ENCODE measurements around the gene P2RX3. TPM values are rescaled to one million over a fixed set of nuclear protein-coding genes. Genes with fewer than 3 reads are reported as not detected.
"Not testable (repeated sequence)": the region's sequence is repeated elsewhere in the genome, so short reads cannot be mapped to it uniquely, and the experiment has no call there.

The P2RX3 gene
- total RNA-seq, 1 donor from 2014 or later = not detected

DNA sequence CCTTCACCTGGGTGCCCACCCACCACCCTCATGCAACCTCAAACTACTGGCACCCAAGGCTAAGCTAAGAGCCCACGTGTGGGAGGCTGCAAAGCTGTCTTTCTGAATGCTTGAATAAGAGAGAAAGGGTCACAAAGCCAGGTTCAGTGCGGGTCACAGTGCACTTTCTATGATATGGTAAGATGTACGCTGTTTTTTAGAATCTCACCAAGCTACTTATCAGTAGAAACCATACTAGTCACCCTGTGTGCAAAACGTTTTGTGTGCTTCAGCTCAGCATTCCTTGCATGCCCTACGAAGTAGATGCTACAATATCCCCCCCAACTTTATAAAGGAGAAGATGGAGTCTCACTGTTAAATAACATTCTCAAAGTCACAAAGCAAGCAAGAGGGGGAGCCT is 14.9 kb downstream of the P2RX3 start:
- DNase-seq (ENCODE audit: low spot score) = no peak
- Mint-ChIP-seq H3K9me3 (no peaks in the 10 kb centered on the region), H3K4me3 (ENCODE audit: low read depth) (no peak overlapping the region), H3K27ac (no peak overlapping the region), H3K36me3 (ENCODE audit: low read depth) (peaks cover 4% of the 10 kb centered on the region), H3K27me3 (ENCODE audit: low read depth) (peaks cover 21% of the 10 kb centered on the region), H3K4me1 (ENCODE audit: low read depth) (no peaks in the 10 kb centered on the region)
- intact Hi-C loops (cut with micrococcal nuclease) = no loop called here

DNA sequence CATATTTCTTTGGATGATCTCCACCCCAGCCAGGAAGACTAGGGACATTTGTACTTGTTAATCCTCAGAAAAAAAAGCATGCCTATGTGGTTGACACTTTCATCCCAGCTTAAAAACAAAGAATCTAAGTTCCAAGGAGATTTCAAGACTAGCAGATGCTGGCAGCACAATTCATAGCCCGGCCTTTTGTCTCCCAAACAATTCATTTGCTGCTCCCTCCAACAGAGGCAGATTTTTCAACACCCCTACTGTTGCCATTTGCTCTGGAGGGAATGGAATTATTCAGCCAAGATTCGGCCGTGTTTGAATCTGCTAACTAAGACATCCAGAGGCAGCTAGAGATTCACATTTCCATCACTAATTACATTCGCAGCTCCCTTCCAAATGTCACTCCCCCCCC is 15.3 kb downstream of the P2RX3 start:
- Mint-ChIP-seq H3K36me3 (ENCODE audit: low read depth) (peaks cover 4% of the 10 kb centered on the region), H3K4me1 (ENCODE audit: low read depth) (no peaks in the 10 kb centered on the region), H3K9me3 (no peaks in the 10 kb centered on the region), H3K27me3 (ENCODE audit: low read depth) (peaks cover 21% of the 10 kb centered on the region), H3K27ac (no peak overlapping the region), H3K4me3 (ENCODE audit: low read depth) (no peak overlapping the region)
- no peak for DNase-seq (ENCODE audit: low spot score)
- intact Hi-C loops (cut with micrococcal nuclease) = no loop called here

GRCh38 chr11:57353852-57354251 is 15.7 kb downstream of the P2RX3 start:
- no peak for DNase-seq (ENCODE audit: low spot score)
- H3K36me3 Mint-ChIP-seq (ENCODE audit: low read depth) = peaks cover 4% of the 10 kb centered on the region
- no peaks in the 10 kb centered on the region for H3K4me1 Mint-ChIP-seq (ENCODE audit: low read depth)
- H3K9me3 Mint-ChIP-seq = no peaks in the 10 kb centered on the region
- H3K4me3 Mint-ChIP-seq (ENCODE audit: low read depth) = no peak overlapping the region
- intact Hi-C loops (cut with micrococcal nuclease) = no loop called here
- H3K27me3 Mint-ChIP-seq (ENCODE audit: low read depth) = peaks cover 21% of the 10 kb centered on the region
- no peak overlapping the region for H3K27ac Mint-ChIP-seq

DNA sequence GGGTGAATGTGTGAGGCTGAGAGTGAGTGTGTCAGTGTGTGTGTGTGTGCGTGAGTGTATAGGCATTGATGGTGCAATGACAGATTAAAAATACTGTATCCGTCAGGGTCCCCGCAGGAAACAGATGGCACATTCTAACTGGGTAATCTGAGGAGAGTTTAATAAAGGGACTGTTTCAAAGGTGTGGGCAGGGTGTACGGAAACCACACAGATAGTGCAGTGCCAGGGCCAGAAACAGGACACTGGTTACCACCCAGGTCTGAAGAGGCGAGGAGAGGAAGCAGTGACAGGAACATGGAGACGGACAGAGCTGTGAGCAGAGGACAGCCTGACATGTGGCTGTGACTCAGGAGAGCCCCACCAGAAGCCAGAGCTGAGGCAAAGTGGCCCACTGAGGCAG is 16.5 kb downstream of the P2RX3 start:
- DNase-seq (ENCODE audit: low spot score) = no peak
- no peak overlapping the region for H3K27ac Mint-ChIP-seq
- intact Hi-C loops (cut with micrococcal nuclease) = no loop called here
- H3K36me3 Mint-ChIP-seq (ENCODE audit: low read depth) = peaks cover 4% of the 10 kb centered on the region
- H3K4me3 Mint-ChIP-seq (ENCODE audit: low read depth) = no peak overlapping the region
- no peaks in the 10 kb centered on the region for H3K4me1 Mint-ChIP-seq (ENCODE audit: low read depth)
- no peaks in the 10 kb centered on the region for H3K9me3 Mint-ChIP-seq
- peaks cover 21% of the 10 kb centered on the region for H3K27me3 Mint-ChIP-seq (ENCODE audit: low read depth)

GRCh38 chr11:57356268-57356667 is 18.1 kb downstream of the P2RX3 start:
- H3K9me3 Mint-ChIP-seq = no peaks in the 10 kb centered on the region
- peaks cover 4% of the 10 kb centered on the region for H3K36me3 Mint-ChIP-seq (ENCODE audit: low read depth)
- H3K4me1 Mint-ChIP-seq (ENCODE audit: low read depth) = no peaks in the 10 kb centered on the region
- no peak for DNase-seq (ENCODE audit: low spot score)
- peaks cover 21% of the 10 kb centered on the region for H3K27me3 Mint-ChIP-seq (ENCODE audit: low read depth)
- no peak overlapping the region for H3K4me3 Mint-ChIP-seq (ENCODE audit: low read depth)
- H3K27ac Mint-ChIP-seq = no peak overlapping the region
- intact Hi-C loops (cut with micrococcal nuclease) = no loop called here

- H3K27ac Mint-ChIP-seq = no peak overlapping the region
- H3K4me3 Mint-ChIP-seq (ENCODE audit: low read depth) = no peak overlapping the region
- no peak for DNase-seq (ENCODE audit: low spot score)
- intact Hi-C loops (cut with micrococcal nuclease) = no loop called here
- no peaks in the 10 kb centered on the region for H3K9me3 Mint-ChIP-seq
- no peaks in the 10 kb centered on the region for H3K4me1 Mint-ChIP-seq (ENCODE audit: low read depth)
- H3K36me3 Mint-ChIP-seq (ENCODE audit: low read depth) = no peaks in the 10 kb centered on the region
- peaks cover 21% of the 10 kb centered on the region for H3K27me3 Mint-ChIP-seq (ENCODE audit: low read depth)
Observed at GRCh38 chr11:57357310-57357709, 19.2 kb downstream of the P2RX3 start.

DNA sequence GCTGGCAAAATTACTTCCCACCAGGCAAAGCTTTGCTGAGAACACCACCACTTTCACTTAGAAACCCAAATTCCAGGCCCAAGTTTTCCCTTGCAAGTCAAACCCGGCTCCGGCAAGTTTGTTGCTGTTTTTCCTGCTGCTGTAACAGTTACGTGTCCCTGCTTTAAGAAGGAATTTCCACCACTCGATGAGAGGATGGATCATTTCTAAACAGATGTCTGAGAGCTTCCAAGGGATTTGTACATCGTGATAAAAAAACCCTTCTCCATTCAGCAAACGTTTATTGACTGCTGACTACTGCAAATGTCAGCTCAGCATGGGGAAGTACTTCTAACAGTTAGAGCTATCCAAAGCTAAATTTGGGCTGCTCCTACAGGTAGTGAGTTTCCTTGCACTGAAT is 19.7 kb downstream of the P2RX3 start:
- intact Hi-C loops (cut with micrococcal nuclease) = no loop called here
- Mint-ChIP-seq H3K27me3 (ENCODE audit: low read depth) (peaks cover 21% of the 10 kb centered on the region), H3K27ac (no peak overlapping the region), H3K4me3 (ENCODE audit: low read depth) (no peak overlapping the region), H3K4me1 (ENCODE audit: low read depth) (no peaks in the 10 kb centered on the region), H3K9me3 (no peaks in the 10 kb centered on the region), H3K36me3 (ENCODE audit: low read depth) (no peaks in the 10 kb centered on the region)
- DNase-seq (ENCODE audit: low spot score) = no peak

GRCh38 chr11:57358543-57358961 is 20.4 kb downstream of the P2RX3 start:
- no peaks in the 10 kb centered on the region for H3K36me3 Mint-ChIP-seq (ENCODE audit: low read depth)
- H3K9me3 Mint-ChIP-seq = no peaks in the 10 kb centered on the region
- no peaks in the 10 kb centered on the region for H3K4me1 Mint-ChIP-seq (ENCODE audit: low read depth)
- no peak overlapping the region for H3K27ac Mint-ChIP-seq
- H3K27me3 Mint-ChIP-seq (ENCODE audit: low read depth) = peaks cover 21% of the 10 kb centered on the region
- no peak overlapping the region for H3K4me3 Mint-ChIP-seq (ENCODE audit: low read depth)
- DNase-seq (ENCODE audit: low spot score) = no peak
- intact Hi-C loops (cut with micrococcal nuclease) = no loop called here

- intact Hi-C loops (cut with micrococcal nuclease) = no loop called here
- H3K4me1 Mint-ChIP-seq (ENCODE audit: low read depth) = no peaks in the 10 kb centered on the region
- no peaks in the 10 kb centered on the region for H3K36me3 Mint-ChIP-seq (ENCODE audit: low read depth)
- H3K27ac Mint-ChIP-seq = no peak overlapping the region
- no peak overlapping the region for H3K4me3 Mint-ChIP-seq (ENCODE audit: low read depth)
- no peak for DNase-seq (ENCODE audit: low spot score)
- peaks cover 21% of the 10 kb centered on the region for H3K27me3 Mint-ChIP-seq (ENCODE audit: low read depth)
- no peaks in the 10 kb centered on the region for H3K9me3 Mint-ChIP-seq
Observed at GRCh38 chr11:57358991-57359390, 20.8 kb downstream of the P2RX3 start.

- Mint-ChIP-seq H3K4me1 (ENCODE audit: low read depth) (no peaks in the 10 kb centered on the region), H3K27me3 (ENCODE audit: low read depth) (peaks cover 17% of the 10 kb centered on the region), H3K9me3 (no peaks in the 10 kb centered on the region), H3K36me3 (ENCODE audit: low read depth) (no peaks in the 10 kb centered on the region), H3K27ac (no peak overlapping the region), H3K4me3 (ENCODE audit: low read depth) (no peak overlapping the region)
- no peak for DNase-seq (ENCODE audit: low spot score)
- intact Hi-C loops (cut with micrococcal nuclease) = no loop called here
Observed at GRCh38 chr11:57359396-57359795, 21.2 kb downstream of the P2RX3 start.

GRCh38 chr11:57359896-57360690 is 21.9 kb downstream of the P2RX3 start:
- H3K4me3 Mint-ChIP-seq (ENCODE audit: low read depth) = no peak overlapping the region
- no peaks in the 10 kb centered on the region for H3K36me3 Mint-ChIP-seq (ENCODE audit: low read depth)
- no peaks in the 10 kb centered on the region for H3K4me1 Mint-ChIP-seq (ENCODE audit: low read depth)
- no peak for DNase-seq (ENCODE audit: low spot score)
- no peak overlapping the region for H3K27ac Mint-ChIP-seq
- intact Hi-C loops (cut with micrococcal nuclease) = no loop called here
- H3K9me3 Mint-ChIP-seq = no peaks in the 10 kb centered on the region
- peaks cover 10% of the 10 kb centered on the region for H3K27me3 Mint-ChIP-seq (ENCODE audit: low read depth)

DNA sequence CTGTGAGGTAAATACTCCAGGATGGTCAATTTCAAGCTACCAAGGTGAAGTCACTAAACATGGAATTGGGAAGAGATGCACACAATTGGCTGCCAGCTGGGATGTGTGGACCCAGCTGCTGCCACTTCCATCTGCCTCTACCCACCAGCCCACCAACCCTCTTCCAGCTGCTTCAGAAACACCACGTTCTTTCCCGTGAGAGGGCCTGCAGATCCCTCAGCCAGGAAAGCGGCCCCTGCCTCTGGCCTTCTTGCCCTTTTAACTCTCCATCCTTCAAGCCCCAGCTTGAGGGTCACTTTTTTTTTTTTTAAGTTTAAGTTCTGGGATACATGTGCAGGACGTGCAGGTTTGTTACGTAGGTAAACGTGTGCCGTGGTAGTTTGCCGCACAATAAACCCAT is 22.8 kb downstream of the P2RX3 start:
- Mint-ChIP-seq H3K4me1 (ENCODE audit: low read depth) (no peaks in the 10 kb centered on the region), H3K9me3 (no peaks in the 10 kb centered on the region), H3K27ac (no peak overlapping the region), H3K27me3 (ENCODE audit: low read depth) (peaks cover 9% of the 10 kb centered on the region), H3K4me3 (ENCODE audit: low read depth) (no peak overlapping the region), H3K36me3 (ENCODE audit: low read depth) (no peaks in the 10 kb centered on the region)
- intact Hi-C loops (cut with micrococcal nuclease) = no loop called here
- no peak for DNase-seq (ENCODE audit: low spot score)

GRCh38 chr11:57361420-57361819 is 23.3 kb downstream of the P2RX3 start:
- DNase-seq (ENCODE audit: low spot score); H3K9me3 Mint-ChIP-seq; H3K36me3 Mint-ChIP-seq (ENCODE audit: low read depth); intact Hi-C loops (cut with micrococcal nuclease); H3K27me3 Mint-ChIP-seq (ENCODE audit: low read depth); H3K4me3 Mint-ChIP-seq (ENCODE audit: low read depth); H3K4me1 Mint-ChIP-seq (ENCODE audit: low read depth); H3K27ac Mint-ChIP-seq: not testable (repeated sequence)

GRCh38 chr11:57361926-57362325 is 23.8 kb downstream of the P2RX3 start:
- H3K4me1 Mint-ChIP-seq (ENCODE audit: low read depth) = no peaks in the 10 kb centered on the region
- no peaks in the 10 kb centered on the region for H3K36me3 Mint-ChIP-seq (ENCODE audit: low read depth)
- H3K9me3 Mint-ChIP-seq = no peaks in the 10 kb centered on the region
- intact Hi-C loops (cut with micrococcal nuclease) = no loop called here
- DNase-seq (ENCODE audit: low spot score) = no peak
- H3K27ac Mint-ChIP-seq = no peak overlapping the region
- no peak overlapping the region for H3K4me3 Mint-ChIP-seq (ENCODE audit: low read depth)
- H3K27me3 Mint-ChIP-seq (ENCODE audit: low read depth) = peaks cover 1% of the 10 kb centered on the region

Data from activated T-helper 2 cell treated with anti-CD3 and anti-CD28 coated beads, Interferon-gamma antibody, Interleukin-2, Interleukin-4, amounts not matched to agents 10 μg/mL and 5 μg/mL and 100 μg/mL, durations not matched to agents 14 hours and 24 hours and 36 hours (primary cell).